ENCODE results near the gene MFAP1.
"Not testable (repeated sequence)": the region's sequence is repeated elsewhere in the genome, so short reads cannot be mapped to it uniquely, and the experiment has no call there.

MFAP1 gene, protein sequence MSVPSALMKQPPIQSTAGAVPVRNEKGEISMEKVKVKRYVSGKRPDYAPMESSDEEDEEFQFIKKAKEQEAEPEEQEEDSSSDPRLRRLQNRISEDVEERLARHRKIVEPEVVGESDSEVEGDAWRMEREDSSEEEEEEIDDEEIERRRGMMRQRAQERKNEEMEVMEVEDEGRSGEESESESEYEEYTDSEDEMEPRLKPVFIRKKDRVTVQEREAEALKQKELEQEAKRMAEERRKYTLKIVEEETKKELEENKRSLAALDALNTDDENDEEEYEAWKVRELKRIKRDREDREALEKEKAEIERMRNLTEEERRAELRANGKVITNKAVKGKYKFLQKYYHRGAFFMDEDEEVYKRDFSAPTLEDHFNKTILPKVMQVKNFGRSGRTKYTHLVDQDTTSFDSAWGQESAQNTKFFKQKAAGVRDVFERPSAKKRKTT

DNA sequence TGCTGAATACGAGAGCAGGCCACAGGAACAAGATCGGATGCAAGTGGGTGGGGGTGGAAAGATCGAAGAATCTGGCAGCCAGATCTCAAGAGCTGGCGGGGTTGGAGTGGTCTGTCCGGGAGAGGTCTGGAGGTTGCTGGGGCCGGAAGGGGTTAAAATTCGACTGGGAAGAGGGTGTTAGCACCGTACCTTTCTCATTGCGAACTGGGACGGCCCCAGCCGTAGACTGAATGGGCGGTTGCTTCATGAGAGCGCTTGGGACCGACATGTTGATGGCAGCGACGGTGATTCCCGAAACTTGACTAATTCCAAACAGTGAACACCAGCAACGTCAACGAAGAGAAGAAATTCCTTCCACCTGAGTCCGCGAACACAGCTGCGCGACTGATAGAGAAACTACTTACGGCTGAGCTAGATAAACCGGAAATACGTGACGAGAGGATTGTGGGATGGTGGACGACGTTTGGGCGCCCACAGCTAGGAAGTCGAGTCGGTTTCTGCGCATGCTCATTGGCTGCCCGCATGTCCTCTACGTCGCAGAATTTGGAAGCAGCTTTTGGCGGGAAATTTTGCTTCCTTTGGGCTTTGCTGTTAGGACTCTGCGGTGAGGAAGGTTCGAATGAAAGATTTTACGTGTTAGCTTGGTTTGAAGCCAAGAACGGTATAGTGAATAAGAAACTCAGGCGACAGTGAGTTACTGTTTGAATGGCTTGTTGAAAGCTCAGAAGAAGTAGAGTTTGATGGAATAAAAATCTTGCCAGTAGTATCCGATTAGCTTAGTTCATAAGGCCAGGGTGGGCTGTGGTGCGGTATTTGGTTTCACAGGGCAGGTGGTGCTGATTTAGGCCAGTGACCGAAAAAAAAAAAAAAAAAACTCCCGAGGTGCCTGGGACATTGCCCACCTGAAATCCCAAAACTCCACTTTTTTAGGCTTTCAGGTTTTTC lies at the start of gene MFAP1:
TSS of gene MFAP1 (minus strand) at position 389 of the 945 bp plus-strand sequence. CDS start at position 268, 121 bp downstream.
- peak; percentile 82 for DNase-seq (ENCODE audit: low read depth)

DNA sequence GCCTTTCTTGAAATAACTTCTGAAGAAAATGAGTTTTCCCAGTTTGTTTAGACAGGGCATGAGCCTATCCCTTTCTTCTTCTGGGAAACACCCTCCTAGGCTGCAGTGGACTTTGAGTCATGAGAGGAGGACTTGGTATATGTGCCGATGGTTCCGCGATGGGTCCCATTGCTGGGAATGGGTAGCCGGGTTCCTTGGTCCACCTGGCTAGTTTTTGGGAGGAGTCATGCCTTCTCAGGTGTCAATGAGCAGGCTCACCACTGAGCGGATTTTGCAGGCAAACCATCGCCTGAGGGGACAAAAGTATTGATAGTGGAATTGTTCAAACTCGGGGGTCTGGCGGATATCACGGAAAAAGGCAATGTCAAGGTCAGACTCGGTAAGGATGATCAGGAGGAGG lies 49.2 kb upstream of the MFAP1 start:
- DNase-seq (ENCODE audit: low read depth) = no peak

DNA sequence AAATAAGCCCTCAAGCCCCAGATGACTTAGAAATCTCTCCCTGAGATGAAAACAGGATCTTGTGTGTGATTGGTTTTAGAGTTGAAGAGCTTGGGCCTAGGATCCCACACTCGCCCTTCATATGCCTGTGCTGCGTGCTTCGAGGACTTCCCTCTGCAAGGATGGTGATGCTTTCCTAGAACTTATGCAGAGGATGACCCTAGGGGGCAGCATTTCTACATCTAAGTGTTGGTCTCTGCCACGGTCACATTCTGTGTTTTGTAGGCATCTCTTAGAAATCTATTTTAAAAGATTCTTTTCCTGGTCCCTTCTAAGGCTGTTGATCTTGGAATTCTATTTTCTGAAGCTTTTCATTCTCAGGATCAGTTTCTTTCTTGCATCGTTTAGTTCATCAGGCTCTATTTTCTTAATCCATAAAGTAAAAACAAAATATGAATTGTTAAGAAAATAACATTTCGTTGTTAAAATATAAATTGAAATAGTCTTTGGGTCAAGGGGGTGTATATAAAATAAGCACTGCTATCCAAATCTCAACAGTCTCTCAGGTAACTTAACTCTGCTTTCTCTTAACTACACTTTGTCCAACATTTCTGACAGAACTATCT lies 48.0 kb upstream of the MFAP1 start:
- DNase-seq (ENCODE audit: low read depth) = no peak

DNA sequence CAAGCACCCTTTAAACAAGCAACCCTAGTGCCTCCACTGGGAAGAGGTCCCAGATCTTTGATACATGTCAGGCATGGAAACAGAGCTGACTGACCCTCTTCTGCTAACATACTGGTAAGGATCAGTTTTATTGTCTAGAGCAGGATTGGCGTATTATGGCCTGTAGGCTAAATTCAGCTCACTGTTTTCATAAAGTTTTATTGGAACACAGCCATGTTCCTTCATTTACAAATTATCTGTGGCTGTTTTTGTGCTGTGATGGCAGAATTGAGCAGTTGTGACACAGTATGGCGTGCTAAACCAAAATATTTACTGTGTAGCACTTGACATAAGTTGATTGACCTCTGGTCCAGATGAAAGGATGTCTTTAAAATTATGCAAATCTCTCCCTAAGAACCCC lies 47.3 kb upstream of the MFAP1 start:
- no peak for DNase-seq (ENCODE audit: low read depth)

DNA sequence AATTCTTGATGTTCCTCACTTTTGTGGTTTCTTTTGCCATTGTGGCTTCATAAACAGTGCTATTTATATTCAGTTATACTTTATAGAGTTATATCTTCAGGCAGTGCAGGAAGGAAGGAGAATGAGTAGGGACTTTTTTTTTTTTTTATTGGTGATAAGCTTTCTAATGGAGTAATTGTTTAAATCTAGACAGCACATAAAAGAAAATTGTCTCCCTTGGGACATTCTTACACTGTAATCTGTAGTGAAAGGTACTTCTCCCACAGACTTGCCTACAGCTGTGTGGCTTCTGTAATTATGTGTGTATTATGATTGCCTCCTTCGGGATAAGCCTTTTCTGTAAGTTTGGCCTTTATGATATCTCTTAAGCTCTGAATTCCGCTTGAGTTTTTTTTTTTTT lies 43.9 kb upstream of the MFAP1 start:
- no peak for DNase-seq (ENCODE audit: low read depth)

DNA sequence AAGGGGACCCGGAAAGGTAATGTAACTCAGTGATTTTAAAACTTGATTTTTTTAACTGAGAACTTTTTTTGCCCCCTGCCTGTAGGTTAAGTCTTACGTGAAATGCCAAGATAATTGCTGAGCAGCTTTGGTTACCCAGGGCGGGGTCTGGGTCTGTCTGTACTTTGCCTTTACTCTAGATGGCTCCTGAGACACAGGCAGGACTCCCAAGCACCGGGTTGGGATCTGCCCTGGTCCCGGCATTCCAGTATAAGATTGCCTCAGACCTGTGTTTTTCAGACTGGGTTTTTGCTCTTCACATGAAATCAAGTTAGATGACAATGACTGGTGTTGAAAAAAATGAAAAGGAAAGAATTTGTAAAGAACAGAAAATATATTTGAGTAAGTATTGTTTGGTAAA lies 42.6 kb upstream of the MFAP1 start:
- DNase-seq (ENCODE audit: low read depth) = no peak

DNA sequence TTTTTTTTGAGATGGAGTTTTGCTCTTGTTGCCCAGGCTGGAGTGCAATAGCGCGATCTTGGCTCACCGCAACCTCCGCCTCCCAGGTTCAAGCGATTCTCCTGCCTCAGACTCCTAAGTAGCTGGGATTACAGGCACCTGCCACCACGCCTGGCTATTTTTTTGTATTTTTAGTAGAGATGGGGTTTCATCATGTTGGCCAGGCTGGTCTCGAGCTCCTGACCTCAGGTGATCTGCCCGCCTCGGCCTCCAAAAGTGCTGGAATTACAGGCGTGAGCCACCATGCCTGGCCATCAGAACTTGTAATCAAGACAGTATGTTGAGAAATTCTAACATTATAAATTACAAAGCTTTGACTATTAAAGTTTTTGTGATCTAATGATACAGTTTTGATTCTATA lies 42.1 kb upstream of the MFAP1 start:
- not testable (repeated sequence) for DNase-seq (ENCODE audit: low read depth)

DNA sequence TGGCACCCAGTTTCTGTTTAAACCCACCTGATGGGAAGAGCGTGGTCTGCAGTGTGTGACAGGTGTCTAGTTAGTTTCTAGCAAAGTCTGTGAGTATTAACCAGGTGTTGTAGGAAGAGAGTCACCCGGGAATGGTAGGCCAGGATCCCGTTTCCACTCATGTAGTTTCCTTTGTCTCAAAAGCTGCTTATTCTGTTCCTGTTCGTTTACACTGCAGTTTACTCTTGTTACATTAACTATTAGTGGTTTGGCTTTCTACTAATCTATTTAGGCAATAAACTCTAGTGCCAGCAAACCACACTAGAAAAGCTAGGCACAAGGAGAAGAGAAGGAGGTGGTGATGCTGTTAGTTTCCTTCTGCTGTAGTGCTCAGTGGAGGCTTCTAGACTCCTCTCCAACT lies 35.1 kb upstream of the MFAP1 start:
- no peak for DNase-seq (ENCODE audit: low read depth)

DNA sequence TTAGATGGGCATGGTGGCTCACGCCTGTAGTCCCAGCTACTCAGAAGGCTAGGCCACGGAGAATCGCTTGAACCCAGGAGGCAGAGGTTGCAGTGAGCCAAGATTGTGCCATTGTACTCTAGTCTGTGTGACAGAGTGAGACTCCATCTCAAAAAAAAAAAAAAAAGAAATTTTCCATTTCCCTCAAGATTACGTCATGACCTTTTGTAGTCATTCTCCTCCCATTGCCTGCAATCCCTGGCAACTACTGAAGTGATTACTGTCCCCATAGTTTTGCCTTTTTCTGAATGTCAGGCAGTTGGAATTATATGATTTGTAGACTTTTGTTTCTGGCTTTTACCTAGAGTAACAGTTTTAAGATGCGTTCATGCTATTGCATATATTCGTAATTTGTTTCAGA lies 30.3 kb upstream of the MFAP1 start:
- no peak for DNase-seq (ENCODE audit: low read depth)

DNA sequence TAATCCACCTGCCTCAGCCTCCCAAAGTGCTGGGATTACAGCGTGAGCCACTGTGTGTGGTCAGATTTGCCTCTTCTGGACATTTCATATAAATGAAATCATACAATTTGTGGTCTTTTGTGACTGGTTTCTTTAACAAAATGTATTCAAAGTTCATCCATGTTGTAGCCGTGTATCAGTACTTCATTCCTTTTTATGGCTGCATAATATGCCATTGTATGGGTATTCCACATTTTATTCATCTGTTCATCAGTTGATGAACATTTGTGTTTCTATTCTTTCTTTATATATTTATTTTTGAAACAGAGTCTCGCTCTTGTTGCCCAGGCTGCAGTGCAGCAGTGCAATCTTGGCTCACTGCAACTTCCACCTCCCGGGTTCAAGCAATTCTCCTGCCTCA lies 28.1 kb upstream of the MFAP1 start:
- DNase-seq (ENCODE audit: low read depth) = no peak

DNA sequence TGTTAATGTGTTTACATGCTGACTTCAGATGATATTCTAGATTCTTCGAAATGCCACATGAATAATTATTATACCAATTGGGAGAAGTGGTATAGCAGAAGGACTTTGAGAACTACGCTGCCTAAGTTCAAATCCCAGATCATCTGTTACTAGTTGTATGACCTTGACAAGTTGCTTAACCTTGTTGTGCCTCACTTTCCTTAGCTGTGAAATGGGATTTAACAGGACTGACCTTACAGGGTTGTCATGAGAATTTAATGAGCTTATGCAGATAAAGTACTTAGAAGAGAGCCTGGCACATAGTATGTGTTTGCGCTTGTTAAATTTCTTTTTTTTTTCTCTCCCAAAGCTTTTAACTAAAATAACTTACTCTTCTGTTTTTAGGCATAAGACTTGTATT lies 26.8 kb upstream of the MFAP1 start:
- no peak for DNase-seq (ENCODE audit: low read depth)

DNA sequence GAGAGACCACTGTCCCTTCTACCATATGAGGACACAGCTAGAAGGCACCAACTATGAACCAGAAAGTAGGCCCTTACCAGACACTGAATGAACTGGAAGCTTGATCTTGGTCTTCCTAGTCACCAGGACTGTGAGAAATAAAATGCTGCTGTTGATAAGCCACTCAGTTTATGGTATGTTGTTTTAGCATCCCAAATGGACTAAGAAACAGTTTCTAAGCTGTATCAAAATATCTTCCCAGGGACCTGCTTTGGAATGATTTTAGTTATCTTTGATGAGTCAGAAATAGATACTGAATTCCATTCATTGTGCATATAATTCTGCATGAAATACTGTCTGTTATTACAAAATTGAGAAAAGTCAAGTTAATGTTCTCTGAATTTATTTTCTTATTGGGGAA lies 20.9 kb upstream of the MFAP1 start:
- DNase-seq (ENCODE audit: low read depth) = no peak

DNA sequence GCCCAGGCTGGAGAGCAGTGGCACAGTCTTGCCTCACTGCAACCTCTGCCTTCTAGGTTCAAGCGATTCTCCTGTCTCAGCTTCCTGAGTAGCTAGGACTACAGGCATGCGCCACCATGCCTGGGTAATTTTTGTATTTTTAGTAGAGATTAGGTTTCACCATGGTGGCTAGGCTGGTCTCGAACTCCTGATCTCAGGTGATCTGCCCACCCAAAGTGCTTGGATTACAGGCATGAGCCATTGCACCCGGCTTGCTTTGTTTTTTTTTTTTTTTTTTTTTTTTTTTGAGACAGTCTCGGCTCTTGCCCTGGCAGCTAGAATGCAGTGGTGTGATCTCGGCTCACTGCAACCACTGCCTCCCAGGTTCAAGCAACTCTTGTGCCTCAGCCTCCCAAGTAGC lies 8.0 kb upstream of the MFAP1 start:
- not testable (repeated sequence) for DNase-seq (ENCODE audit: low read depth)

DNA sequence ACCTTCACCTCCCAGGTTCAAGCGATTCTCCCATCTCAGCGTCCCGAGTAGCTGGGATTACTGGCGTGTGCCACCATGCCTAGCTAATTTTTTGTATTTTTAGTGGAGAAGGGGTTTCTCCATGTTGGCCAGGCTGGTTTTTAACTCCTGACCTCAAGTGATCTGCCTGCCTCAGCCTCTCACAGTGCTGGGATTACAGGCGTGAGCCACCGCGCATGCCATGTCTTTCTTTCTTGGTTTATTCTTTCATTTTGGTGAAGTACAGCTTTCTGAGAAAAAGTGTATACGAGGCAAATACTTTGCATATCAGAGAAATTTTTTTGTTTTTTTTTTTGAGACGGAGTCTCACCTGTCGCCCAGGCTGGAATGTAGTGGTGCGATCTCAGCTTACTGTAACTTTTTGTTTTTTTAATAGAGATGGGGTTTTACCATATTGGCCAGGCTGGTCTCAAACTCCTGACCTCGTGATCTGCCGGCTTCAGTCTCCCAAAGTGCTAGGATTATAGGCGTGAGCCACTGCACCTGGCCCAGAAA lies 7.1 kb upstream of the MFAP1 start:
- not testable (repeated sequence) for DNase-seq (ENCODE audit: low read depth)

DNA sequence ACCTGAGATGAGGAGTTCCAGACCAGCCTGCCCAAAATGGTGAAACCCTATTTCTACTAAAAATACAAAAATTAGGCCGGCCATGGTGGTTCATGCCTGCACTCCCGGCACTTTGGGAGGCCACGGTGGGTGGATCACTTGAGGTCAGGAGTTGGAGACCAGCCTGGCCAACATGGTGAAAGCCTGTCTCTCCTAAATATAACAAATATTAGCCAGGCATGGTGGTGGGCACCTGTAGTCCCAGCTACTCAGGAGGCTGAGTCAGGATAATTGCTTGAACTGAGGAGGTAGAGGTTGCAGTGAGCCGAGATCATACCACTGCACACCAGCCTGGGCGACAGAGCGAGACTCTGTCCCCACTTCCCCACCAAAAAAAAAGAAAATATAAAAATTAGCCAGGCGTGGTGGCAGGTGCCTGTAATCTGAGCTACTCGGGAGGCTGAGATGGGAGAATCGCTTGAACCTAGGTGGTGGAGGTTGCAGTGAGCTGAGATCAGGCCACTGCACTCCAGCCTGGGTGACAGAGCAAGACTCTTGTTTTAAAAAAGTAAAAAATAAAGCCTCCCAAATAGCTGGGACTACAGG lies 6.3 kb upstream of the MFAP1 start:
- not testable (repeated sequence) for DNase-seq (ENCODE audit: low read depth)

DNA sequence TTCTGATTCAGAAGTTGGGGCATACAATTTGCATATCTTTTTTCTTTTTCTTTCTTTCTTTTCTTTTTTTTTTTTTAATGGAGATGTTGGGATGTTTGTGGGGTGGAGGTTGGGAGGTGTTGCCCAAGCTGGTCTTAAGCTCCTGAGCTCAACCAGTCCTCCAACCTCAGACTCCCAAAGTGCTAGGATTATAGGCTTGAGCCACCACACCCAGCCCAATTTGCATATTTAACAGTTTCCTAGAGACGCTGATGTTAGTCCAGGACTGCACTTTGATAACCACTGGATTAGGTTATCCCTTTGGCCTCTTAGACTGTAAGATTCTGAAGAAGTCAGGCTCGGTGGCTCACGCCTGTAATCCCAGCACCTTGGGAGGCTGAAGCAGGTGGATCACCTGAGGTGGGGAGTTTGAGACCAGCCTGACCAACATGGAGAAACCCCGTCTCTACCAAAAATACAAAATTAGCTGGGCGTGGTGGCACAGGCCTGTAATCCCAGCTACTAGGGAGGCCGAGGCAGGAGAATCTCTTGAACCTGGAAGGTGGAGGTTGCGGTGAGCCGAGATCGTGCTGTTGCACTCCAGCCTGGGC lies 5.6 kb upstream of the MFAP1 start:
- not testable (repeated sequence) for DNase-seq (ENCODE audit: low read depth)

DNA sequence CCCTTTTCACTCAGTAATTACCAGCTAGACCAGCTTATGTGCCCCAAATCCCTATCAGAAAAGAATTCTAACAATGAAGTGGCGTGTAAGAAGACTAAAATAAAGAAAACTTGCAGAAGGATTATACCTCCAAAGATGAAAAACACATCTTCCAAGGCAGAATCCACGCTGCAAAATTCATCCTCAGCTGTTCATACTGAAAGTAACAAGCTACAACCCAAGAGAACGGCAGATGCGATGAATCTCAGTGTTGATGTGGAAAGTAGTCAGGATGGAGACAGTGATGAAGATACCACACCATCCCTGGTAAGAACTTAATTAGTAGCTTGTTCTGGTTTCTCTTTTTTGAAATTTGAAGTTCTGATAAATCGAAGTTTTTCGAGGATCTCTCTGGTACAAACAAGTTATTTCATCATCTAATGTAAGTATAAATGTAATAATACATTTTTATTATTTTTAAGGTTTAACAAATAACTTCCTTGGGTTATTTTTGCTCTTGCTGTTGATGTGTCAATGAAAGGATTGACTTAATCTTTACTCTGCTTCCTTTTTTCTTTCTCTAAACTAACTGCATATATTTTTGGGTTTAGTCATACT lies 3.7 kb upstream of the MFAP1 start:
- no peak for DNase-seq (ENCODE audit: low read depth)

DNA sequence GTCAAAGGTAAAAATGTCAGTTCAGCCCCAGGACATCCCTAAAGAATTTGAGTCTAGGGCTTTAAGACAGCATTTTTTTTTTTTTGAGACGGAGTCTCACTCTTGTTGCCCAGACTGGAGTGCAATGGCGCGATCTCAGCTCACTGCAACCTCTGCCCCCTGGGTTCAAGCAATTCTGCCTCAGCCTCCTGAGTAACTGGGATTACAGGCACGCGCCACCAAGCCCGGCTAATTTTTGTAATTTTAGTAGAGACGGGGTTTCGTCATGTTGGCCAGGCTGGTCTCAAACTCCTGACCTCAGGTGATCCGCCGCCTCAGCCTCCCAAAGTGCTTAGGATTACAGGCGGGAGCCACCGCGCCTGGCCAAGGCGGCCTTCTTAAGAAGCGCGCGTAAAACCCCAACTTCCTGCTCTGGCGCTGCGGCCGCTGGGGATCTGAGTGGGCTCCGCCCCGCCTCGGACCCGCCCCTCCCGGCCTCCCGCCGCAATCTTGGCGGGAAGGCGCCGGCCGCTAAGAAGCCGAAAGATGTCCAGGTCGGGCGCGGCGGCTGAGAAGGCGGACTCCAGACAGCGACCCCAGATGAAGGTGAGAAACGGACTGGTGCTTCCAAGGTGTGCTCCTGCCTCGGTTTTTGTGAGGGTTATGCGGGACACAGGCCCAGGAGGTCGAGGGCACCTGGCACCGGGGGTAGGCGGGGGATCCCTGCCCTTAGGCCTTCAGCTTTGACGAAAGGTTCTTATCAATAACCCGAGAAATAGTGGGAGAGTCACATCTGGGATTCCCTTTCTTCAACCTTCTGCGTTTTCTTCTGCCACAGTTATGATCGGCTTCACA lies 2.2 kb upstream of the MFAP1 start, which contains the start of gene WDR76:
TSS of gene WDR76 (plus strand) at position 495 of the 834 bp plus-strand sequence. CDS start at position 526, 31 bp downstream.
- peak; percentile 57 for DNase-seq (ENCODE audit: low read depth)

DNA sequence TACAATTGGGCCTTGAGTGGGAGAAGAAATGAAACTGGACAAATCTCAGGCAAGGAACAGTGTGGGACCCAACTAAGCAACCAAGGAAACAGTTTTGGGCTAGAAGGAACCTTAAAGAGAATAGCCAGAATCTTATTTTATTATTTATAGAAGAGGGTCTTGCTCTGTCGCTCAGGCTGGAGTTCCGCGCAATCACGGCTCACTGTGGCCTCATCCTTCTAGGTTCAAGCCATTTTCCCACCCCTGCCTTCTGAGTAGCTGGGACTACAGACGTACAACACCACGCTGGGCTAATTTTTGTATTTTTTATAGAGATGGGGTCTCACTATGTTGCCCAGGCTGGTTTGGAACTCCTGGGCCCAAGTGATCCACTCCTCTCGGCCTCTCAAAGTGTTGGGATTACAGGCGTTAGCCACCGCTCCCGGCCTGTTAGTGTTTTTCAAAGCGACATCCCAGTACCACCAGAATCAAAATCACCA lies 1.6 kb upstream of the MFAP1 start:
- no peak for DNase-seq (ENCODE audit: low read depth)

DNA sequence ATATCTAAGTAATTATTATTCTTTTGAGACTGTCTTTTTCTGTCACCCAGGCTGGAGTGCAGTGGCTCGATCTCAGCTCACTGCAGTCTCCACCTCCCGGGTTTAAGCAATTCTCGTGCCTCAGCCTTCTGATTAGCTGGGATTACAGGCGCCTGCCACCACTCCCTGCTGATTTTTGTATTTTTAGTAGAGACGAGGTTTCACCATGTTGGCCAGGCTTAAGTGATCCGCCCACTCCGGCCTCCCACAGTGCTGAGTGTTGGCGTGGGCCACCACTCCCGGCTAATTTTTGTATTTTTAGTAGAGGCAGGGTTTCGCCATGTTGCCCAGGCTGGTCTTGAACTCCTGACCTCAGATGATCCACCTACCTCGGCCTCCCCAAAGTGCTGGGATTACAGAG lies 815 bp upstream of the MFAP1 start:
- DNase-seq (ENCODE audit: low read depth) = not testable (repeated sequence)
